ENCODE data around the gene RAPGEF4.

RAPGEF4 gene

GRCh38 chr2:172922815-172923214 is 187.2 kb downstream of the RAPGEF4 start:
- H3K4me2 ChIP-seq (ENCODE audit: low read length): no peak overlapping the region
- no peaks in the 10 kb centered on the region for H3K79me2 ChIP-seq (ENCODE audit: control insufficient read depth, low read length)
- no peak overlapping the region for H3K4me3 ChIP-seq (ENCODE audit: low read length)
- H3K27me3 ChIP-seq (ENCODE audit: control insufficient read depth, low read length): peaks cover 7% of the 10 kb centered on the region; the same call in 1 of the 2 replicates
- H3K9me2 ChIP-seq (replicated peaks; ENCODE audit: control insufficient read depth, low read length): no peaks in the 10 kb centered on the region
- H3K36me3 ChIP-seq (ENCODE audit: control insufficient read depth, low read length): no peaks in the 10 kb centered on the region
- H3K27ac ChIP-seq (ENCODE audit: low read depth, low read length): no peak overlapping the region
- H4K20me1 ChIP-seq (ENCODE audit: control insufficient read depth, insufficient read depth, low read depth, low read length): no peaks in the 10 kb centered on the region
- H3K9me3 ChIP-seq (ENCODE audit: control insufficient read depth, insufficient read depth, low read length): no peaks in the 10 kb centered on the region
- no peaks in the 10 kb centered on the region for H3K4me1 ChIP-seq (ENCODE audit: control insufficient read depth, low read length)
- TF ChIP-seq EZH2phosphoT487 (IDR thresholded peaks at IDR 0.05; ENCODE audit: borderline replicate concordance, low read length): no peak
- TF ChIP-seq CTCF (IDR thresholded peaks at IDR 0.05; ENCODE audit: low read depth, low read length, poor library complexity, severe bottlenecking): no peak
- no peaks in the 10 kb centered on the region for H3F3A ChIP-seq (ENCODE audit: control insufficient read depth, insufficient read depth)

- H3K4me3 ChIP-seq (ENCODE audit: low read length): no peak overlapping the region
Measured at GRCh38 chr2:172924097-172924660, 188.5 kb downstream of the RAPGEF4 start.

GRCh38 chr2:172925600-172925999 is 190.0 kb downstream of the RAPGEF4 start:
- no peak overlapping the region for H3K27ac ChIP-seq (ENCODE audit: low read depth, low read length)
- no peaks in the 10 kb centered on the region for H3K4me1 ChIP-seq (ENCODE audit: control insufficient read depth, low read length)
- H3F3A ChIP-seq (ENCODE audit: control insufficient read depth, insufficient read depth): no peaks in the 10 kb centered on the region
- no peaks in the 10 kb centered on the region for H3K9me3 ChIP-seq (ENCODE audit: control insufficient read depth, insufficient read depth, low read length)
- peaks cover 21% of the 10 kb centered on the region for H3K27me3 ChIP-seq (ENCODE audit: control insufficient read depth, low read length)
- H3K79me2 ChIP-seq (ENCODE audit: control insufficient read depth, low read length): no peaks in the 10 kb centered on the region
- no peaks in the 10 kb centered on the region for H4K20me1 ChIP-seq (ENCODE audit: control insufficient read depth, insufficient read depth, low read depth, low read length)
- H3K36me3 ChIP-seq (ENCODE audit: control insufficient read depth, low read length): no peaks in the 10 kb centered on the region
- no peak overlapping the region for H3K4me2 ChIP-seq (ENCODE audit: low read length)
- H3K9me2 ChIP-seq (replicated peaks; ENCODE audit: control insufficient read depth, low read length): no peaks in the 10 kb centered on the region
- no peak overlapping the region for H3K4me3 ChIP-seq (ENCODE audit: low read length)
- TF ChIP-seq CTCF (IDR thresholded peaks at IDR 0.05; ENCODE audit: low read depth, low read length, poor library complexity, severe bottlenecking) (no peak), EZH2phosphoT487 (IDR thresholded peaks at IDR 0.05; ENCODE audit: borderline replicate concordance, low read length) (no peak)

More at GRCh38 chr2:172924097-172924660, 188.5 kb downstream of the RAPGEF4 start:
- no peaks in the 10 kb centered on the region for H3K4me1 ChIP-seq (ENCODE audit: control insufficient read depth, low read length)
- H3K4me2 ChIP-seq (ENCODE audit: low read length): no peak overlapping the region
- no peaks in the 10 kb centered on the region for H3K36me3 ChIP-seq (ENCODE audit: control insufficient read depth, low read length)
- H3K9me3 ChIP-seq (ENCODE audit: control insufficient read depth, insufficient read depth, low read length): no peaks in the 10 kb centered on the region
- no peak overlapping the region for H3K27ac ChIP-seq (ENCODE audit: low read depth, low read length)
- no peaks in the 10 kb centered on the region for H4K20me1 ChIP-seq (ENCODE audit: control insufficient read depth, insufficient read depth, low read depth, low read length)
- no peaks in the 10 kb centered on the region for H3K9me2 ChIP-seq (replicated peaks; ENCODE audit: control insufficient read depth, low read length)
- peaks cover 16% of the 10 kb centered on the region; the same call in 1 of the 2 replicates for H3K27me3 ChIP-seq (ENCODE audit: control insufficient read depth, low read length)
- no peak for TF ChIP-seq CTCF (IDR thresholded peaks at IDR 0.05; ENCODE audit: low read depth, low read length, poor library complexity, severe bottlenecking)
- no peak for TF ChIP-seq EZH2phosphoT487 (IDR thresholded peaks at IDR 0.05; ENCODE audit: borderline replicate concordance, low read length)
- H3K79me2 ChIP-seq (ENCODE audit: control insufficient read depth, low read length): no peaks in the 10 kb centered on the region
- H3F3A ChIP-seq (ENCODE audit: control insufficient read depth, insufficient read depth): no peaks in the 10 kb centered on the region
